Hepatic stellate cell (primary cell): ENCODE measurements around the gene ZNF385B.

Experiments used
- DNase-seq: peaks from one replicate; pipeline ENCODE4 v3.0.0; 2011; ENCODE audit warnings: low spot score

ZNF385B gene

DNA sequence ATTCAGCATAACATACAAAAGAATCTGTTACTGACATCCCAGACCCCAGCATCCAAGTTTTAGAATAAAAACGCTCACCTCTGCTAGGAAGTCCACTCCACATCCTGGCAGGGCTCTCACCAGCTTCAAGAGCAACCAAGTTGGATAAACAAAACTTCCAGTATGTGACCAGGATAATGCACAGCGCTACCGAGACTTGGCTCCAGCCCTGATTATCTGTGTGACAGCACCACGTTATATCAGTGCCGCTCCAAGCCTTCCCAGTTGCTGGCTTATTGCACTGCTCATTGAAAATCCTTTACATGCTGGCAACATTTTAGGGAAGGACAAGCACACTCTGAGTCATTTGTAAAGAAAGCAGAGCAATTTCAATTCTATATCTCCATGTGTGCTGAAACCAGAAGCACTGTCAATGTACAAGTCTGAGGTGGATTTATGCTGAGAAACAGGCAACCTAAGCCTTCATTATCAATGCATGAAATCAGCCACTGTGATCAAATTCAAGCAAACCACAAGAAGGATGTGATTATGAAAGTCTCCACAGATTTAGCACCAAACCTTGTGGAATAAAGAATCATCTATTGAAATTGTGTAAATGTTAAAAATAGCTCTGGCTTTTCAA, 115.7 kb downstream of the ZNF385B start:
- no peak for DNase-seq

DNA sequence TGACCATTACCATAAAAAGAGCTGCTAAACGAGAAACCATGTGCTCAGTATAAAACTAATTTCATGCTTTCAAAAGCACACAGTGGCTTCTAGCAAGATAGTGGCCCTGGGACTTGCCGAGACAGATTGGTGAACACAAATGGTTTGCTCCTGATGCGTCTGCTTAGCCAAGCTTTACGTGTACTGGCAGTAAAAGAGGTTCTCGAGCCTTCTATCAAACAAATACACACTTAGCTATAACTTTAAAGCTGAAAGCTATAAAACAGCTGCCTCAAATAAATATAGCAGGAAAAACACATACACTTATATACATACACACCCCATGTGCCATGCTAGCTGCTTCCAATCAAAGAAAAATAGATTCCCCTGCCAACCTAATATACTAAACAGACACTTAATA, 117.0 kb downstream of the ZNF385B start:
- no peak for DNase-seq

DNA sequence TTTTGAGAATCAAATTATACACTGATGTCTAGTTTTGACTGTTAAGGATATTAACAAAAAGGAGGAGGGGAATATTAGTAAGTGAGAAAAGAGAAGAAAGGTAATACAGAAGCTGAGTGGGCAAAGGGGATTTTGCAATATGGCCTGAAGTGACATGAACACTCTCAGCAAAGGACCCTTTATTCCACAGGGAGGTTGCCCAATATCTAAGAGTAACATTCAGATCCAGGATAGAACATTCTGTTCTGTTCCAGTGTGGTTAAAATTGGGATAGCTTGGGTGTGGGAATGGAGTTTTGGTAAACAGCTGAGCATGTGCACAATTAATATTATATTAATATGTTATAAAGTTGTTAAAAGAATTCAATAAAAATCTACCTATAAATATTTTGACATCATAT, 120.1 kb downstream of the ZNF385B start:
- no peak for DNase-seq

DNA sequence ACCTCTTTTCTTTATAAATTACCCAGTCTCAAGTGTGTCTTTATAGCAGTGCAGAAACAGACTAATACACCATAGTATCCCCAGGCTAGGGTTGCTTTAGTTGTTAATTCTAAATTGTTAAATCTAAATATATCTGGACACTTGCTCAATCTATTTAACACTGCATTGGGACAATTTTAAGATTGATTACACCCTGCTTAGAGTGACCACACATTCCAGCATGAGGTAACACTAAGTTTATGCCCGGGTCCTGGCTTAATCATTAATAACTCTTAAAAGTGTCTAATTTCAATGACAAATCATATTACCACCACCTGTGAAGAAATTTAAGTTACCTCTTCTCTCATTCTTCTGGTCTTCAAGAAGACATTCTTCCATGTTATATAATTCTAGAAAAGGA, 131.4 kb downstream of the ZNF385B start:
- DNase-seq: no peak

DNA sequence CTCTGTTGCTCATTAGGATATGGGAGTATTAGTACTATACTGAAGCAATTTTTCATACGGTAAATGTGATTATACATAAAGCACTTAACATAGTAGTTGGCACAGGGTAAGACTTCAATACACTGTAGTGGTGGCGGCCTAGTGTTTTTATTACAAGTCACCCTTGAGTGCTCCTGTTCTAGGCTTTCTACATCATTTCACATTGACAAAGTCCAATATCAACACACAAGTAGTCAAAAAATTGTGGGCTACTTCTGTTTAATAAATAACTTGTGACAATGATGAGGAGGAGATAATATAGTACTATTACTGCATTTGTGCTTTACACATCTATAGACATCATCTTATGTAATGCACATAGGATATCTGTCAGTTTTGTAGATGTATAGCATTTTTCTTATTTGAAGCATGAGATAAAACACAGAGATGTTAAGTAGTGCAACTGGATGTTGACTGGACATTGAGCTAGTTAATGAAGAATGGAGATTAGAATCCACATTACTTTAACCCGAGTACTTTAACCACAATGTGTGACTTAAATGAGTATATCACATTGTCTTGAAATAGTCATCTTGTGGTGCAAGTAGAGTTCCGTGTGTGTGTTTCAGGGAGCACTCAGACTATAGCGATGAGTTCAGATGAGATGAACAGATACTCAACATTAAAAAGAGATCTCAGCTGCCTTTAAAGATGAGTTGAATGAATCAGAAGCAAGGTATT, 134.8 kb downstream of the ZNF385B start:
- DNase-seq: no peak

DNA sequence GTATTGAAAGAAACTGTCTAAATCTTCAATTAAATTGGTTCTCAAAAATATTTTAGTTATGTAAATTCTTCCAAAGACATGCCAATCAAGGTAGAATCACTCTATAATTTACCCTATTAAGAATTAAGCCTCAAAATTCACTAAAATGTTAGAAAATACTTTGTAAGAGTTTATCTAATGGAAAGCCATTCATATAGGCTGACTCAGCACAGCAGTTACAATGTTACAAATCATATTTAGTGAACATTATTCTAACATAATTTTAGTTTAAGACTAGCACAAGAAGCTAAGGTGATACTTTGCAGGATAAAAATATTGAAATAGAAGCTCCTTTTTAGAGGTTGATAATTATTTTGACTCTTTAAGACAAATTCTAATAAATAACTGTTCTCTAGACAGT, 137.0 kb downstream of the ZNF385B start:
- DNase-seq: no peak

DNA sequence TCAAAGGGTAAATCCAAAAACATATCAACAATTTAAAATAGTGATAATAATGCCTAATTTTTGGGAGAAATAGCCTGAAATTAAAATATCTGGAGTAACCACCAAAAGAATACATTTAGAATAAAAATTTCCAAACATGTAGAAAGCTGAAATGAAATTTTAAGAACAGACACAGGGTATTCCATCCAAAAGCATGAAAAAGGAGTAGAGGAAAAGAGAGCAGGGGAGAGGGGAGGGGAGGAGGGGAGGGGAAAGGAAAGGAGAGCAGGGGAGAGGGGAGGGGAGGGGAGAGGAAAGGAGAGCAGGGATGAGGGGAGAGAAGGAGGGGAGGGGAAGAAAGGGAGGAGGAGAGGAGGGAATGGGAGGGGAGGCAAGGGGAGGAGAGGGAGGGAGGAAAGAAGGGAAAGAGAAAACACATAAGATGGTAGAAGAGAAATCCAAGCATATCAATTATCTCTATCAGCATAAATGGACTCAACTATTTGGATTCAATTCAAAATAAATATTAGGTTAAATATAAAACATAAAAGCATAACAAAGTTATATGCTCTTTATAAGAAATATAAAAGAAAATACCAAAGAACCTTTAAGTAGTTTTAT, 141.1 kb downstream of the ZNF385B start:
- no peak for DNase-seq

DNA sequence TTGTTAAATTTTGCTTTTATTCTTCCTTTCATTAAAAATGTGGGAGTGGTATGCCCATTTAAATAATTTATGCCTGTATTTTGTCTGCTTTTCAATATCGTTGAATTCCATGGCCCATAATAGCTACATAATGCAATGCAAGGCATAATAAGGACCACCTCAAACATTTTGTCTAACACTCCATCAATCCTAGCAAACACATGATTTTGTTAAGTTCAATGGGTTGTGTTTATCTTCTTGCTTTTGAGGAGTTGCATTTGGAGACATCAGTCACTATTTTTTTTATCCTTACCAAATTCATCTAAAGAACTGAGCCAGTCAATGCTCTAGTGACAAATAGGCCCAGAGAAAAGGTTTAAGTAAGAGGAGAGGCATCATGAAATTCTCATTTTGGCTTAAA, 145.5 kb downstream of the ZNF385B start:
- no peak for DNase-seq

DNA sequence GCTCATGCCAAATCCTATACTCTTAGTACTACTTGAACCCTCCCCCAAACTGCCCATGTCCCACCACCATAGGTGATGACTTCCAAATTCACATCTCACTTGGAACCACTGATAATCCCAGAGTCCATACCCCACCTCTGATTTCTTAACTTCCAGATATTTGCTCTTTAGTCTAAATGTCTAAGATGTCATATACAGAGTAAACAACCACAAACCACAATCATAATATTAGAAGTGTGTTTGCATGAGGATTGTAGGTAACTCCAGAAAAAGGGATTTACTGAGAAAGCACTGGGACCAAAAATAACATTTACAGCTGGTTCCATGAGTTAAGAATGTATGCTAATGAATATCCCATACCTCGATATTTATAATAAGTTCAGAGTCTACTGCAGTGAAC, 146.2 kb downstream of the ZNF385B start:
- no peak for DNase-seq

DNA sequence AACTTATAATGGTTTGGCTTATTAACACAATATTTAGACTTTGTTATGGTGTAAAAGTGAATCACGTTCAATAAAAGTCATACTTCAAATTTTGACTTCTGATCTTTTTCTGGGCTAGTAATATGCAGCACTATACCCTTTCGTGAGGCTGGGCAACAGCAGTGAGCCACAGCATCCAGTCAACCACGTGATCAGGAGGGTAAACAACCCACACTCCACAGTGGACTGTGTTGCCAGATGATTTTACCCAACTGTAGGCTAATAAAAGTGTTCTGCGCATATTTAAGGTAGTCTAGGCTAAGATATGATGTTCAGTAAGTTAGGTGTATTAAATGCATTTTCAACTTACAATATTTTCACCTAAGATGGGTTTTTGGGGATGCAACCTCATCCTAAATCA, 148.6 kb downstream of the ZNF385B start:
- DNase-seq: no peak

DNA sequence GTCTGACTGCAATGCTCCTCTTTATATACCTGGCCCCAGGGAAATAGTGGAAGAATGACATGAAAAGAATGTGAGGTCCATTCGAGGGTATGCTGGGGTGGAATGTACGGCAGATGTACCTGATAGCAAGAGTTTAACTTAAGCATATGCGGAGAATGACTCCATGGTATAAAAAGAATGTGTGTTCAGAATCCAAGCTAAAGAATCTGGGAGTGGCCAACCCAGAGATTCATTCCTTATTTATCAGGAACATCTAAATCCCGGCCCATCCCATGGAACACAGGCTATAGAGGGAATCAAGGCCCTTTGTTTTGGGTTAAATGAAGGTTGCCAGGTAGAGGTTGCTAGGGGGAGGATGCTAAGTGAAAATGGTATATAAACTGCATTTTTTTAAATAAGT, 150.0 kb downstream of the ZNF385B start:
- no peak for DNase-seq

DNA sequence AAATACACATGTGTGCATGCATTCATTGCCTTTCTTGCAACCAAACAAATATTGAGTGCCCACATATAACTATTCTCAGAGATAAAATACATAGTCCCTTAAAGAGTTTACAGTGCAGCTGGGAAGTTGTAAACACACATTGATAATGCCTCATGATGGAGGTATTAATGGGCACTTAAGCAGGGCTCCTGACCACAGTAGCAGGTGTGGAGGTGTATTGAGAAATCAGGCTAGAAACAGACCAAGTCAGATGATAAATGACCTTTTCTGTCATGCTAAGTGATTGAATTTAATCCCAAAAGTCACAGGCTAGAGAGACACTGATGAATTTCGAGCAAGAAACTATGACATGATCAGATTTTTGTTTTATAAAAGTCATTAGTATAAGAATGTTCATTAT, 157.7 kb downstream of the ZNF385B start:
- no peak for DNase-seq

DNA sequence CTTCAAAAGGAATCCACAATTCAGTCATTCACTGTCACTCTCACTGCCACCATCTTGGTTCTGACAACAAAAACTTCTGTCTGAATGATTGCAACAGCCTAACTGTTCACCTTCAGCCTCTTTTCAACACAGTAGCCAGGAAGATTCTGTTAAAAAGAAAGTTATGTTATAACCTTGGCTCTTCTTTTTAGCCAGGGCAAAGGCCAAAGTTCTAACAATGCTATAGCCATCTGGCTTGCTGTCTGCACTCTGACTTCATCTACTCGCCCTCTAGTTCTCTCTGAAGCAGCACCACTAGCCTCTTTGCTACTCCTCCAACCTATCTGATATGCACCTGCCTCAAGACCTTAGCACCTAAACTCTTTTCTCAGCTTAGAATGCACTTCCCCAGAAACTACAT, 158.5 kb downstream of the ZNF385B start:
- no peak for DNase-seq

DNA sequence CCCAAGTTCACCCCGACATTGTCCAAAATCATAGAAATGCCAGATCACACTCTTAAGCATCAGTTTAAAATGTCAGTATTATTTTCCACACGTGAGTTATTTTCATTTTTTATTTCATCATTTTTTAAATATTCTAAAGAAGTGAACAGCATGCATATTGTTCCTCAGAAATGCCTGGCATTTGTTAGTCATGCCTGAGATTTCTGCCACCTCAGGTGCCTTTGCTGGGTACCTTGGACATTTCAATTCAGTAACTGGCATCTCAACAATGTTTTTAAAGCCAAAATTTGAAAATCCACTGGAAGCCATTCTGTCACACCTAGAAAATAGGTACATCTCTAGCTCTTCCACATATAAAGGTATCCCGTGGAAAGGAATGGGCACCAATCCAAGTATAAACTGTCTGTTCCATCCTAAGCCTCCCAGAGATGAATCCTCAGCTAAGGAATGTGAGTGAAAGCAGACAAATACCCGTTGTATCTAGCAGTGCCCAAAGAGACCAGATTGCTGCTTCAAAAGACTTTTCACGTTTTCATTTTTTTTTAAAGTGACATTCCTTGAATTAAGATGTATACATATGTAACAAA, 159.8 kb downstream of the ZNF385B start:
- no peak for DNase-seq

DNA sequence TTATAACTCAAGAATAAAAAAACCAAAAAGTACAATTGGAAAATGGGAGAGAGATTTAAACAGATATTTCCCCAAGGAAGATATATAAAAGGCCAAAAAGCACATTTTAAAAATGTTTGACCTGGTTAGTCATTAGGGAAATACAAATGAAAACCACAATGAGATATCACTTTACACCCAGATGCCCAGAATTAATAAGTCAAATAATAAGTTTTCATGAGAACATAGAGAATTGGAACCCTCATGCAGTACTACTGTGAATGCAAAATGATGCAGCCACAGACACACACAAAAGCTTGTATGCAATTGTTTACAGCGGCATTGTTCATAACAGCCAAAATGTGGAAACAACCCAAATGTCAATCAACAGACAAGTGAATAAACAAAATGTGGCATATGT, 165.9 kb downstream of the ZNF385B start:
- DNase-seq: no peak

DNA sequence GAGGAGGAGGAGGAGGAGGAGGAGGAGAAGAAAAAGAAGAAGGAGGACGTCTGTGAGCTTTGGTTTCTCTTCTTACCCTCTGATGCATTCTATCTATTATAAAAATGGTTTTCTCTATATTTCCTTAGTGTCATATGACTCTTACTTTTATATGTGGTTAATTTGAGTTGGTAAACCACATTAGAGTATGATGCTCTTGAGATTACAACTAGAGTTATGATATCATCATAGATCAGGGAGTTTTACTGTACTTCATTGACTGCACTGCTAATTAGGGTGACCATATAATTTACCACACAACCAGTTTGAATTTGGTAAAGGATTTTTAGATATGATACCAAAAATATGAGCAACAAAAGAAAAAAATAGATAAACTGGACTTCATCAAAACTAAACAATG, 166.4 kb downstream of the ZNF385B start:
- DNase-seq: no peak

DNA sequence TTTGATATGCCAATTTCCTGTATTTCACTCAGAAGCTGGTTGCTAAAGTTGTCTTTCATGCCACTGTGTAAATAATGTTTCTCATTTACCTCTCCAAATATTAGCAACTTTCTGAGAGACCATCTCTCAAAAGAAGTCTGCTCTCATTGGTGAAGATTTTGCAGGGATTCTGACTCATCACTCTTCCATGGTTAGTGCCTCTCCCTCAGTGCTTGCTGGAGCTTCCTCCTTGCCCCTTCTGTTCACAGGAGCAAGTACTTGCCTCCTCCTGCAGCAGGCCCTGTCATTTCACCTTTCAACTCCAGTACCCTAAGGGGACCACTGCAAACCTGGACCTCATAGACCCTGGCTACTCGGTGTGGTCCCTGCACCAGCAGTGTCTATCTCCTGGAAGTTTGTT, 168.8 kb downstream of the ZNF385B start:
- no peak for DNase-seq

DNA sequence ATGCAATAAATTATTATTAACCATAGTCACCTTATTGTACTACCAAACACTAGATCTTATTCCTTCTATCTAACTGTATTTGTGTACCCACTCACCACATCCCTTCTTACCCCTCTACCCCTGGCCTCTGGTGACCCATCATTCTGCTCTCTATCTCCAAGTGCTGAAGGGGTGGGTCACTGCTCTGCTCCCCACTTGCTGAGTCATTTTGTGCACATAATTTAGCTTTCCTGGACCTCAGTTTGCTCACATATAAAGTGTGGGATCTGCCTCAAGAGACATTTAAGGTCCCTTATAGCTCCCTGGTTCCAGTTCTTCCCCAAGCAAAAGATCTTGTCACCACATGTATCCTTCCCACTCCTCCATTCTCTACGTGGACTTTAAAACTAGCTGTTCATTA, 169.4 kb downstream of the ZNF385B start:
- DNase-seq: no peak

DNA sequence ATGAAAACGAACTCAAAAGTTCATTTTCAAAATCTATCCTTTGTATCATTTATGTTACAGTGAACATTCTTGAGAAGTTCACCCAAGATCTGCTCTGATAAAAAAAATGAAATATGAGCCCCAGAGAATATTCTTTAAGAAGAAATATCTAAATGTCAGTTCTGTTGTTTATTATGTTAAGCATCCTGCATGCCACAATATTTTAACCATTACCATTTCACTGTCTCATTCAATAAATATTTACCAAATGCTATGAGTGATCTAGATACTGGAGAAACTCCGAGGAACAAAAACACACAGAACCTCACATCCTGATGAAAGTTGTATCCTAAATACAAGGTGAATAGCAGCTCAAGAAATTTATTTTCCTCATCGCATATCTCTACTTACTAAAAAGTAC, 170.2 kb downstream of the ZNF385B start:
- no peak for DNase-seq

DNA sequence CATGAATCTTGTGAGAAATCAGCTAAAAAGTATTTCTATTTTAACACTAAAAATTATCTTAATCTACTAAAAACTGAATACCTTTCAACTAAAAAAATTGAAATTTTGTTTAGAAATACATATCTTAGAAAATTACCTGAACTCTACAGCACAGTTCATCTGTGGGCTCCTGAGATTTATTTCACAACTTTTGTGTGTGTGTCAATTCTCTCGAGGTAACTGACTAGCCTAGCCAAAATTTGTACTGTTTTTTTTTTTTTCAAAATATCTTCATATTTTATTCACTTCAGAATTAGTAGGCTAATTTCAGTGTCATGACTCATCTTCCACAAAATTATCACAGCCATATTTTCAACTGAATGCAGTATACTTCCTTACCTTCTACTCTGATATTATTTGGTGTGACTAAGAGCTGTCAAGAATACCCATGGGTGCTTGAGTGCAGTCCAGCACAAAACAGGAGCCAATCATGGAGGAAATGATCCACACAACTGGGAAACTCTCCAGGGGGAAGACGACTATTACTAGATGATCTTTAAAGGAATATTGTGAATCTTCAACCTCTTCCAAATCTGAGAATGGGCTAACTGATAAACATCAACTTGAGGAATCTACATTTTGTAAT, 174.6 kb downstream of the ZNF385B start:
- DNase-seq: no peak

DNA sequence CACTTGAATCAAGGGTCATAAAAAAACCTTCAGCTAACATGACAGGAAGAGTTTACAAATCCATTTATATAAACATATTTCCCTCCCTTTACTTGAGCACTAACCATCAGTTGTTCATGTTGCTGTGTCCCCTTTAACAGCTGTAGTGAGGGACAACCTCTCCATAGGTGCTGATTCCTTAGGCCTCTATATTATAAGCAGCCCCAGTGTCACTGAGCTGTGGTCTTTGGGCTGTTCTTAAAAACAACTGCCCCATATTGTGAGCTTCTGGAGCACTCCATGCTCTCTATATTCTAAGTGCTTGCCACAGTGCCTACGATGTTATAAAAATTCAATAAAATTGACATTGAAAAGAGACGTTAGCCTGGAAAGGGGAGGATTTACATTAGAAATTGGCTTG, 175.3 kb downstream of the ZNF385B start:
- no peak for DNase-seq

DNA sequence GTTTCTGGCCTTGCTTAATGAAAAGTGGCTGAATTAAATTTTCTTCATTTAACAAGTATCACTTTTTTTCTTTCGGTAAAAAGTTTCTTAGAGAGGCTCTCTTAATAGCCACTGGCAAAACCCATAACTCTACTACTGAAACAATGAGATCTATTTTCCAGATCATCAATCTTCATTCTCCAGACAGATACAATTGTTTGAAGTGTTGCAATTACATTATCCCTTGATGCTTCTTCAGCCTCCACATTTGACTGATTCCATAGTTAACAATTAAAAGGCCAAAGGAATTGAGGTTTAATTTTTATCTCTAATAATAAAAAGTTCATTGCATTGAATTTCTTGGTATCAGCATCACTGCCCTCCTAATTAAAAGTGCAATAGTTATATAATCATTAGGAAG, 176.3 kb downstream of the ZNF385B start:
- DNase-seq: no peak

DNA sequence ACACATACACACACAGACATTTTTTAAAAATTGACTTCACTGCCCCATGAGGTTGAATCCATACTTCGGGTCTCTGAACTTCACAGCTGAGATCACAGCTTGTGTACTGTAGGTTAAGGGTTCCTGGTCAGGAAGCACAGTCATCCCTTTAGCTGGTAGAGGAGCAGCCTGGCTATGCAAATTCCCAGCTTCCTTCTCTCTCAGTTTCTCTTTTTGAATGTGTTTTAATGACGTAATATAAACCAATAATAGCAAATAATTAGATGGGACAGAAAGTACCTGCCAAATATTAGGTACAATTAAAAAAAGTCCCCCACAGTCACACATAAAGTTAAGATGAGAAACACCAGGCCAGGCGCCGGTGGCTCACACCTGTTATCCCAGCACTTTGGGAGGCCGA, 178.7 kb downstream of the ZNF385B start:
- no peak for DNase-seq
